HUDEP-2 (cell line): Measurements from ENCODE around the gene MTRFR.

Experiments used
- DNase-seq, 76 experiments: peaks; one replicate each; lab custom pipeline; 2025; ENCODE audit not compliant: unreplicated experiment in 76 of 76; lab: John Stamatoyannopoulos, UW

The MTRFR gene

GRCh38 chr12:123269395-123269892 lies 36.2 kb downstream of the MTRFR start:
- peak in 4 of 76 experiments; percentile 3 to 6 (median 4) for DNase-seq

- no peak for DNase-seq
These were observed 36.6 kb downstream of the MTRFR start for GRCh38 chr12:123269896-123270213.

- peak in 4 of 76 experiments; percentile 9 to 22 (median 22) for DNase-seq
These were observed 37.2 kb downstream of the MTRFR start for GRCh38 chr12:123270214-123271000.

- DNase-seq = peak in 57 of 76 experiments; percentile 11 to 74 (median 42)
These were observed 37.9 kb downstream of the MTRFR start for GRCh38 chr12:123271001-123271668.

GRCh38 chr12:123273166-123273565 lies 39.9 kb downstream of the MTRFR start:
- no peak for DNase-seq

GRCh38 chr12:123278101-123278627 lies 44.9 kb downstream of the MTRFR start:
- DNase-seq = no peak

- DNase-seq = no peak
These were observed 47.7 kb downstream of the MTRFR start for GRCh38 chr12:123280971-123281370.

- no peak for DNase-seq
These were observed 48.9 kb downstream of the MTRFR start for GRCh38 chr12:123282111-123282510.

- no peak for DNase-seq
These were observed 50.2 kb downstream of the MTRFR start for GRCh38 chr12:123283461-123283860.

GRCh38 chr12:123284669-123285068 lies 51.4 kb downstream of the MTRFR start:
- no peak for DNase-seq

GRCh38 chr12:123286652-123287373 lies 53.6 kb downstream of the MTRFR start:
- DNase-seq = no peak

- no peak for DNase-seq
These were observed 55.6 kb downstream of the MTRFR start for GRCh38 chr12:123288751-123289346.

- DNase-seq = no peak
These were observed 56.7 kb downstream of the MTRFR start for GRCh38 chr12:123289911-123290310.

- DNase-seq = no peak
These were observed 60.0 kb downstream of the MTRFR start for GRCh38 chr12:123293178-123293760.

GRCh38 chr12:123305136-123305535 lies 71.9 kb downstream of the MTRFR start:
- DNase-seq = no peak

- DNase-seq = no peak
These were observed 73.0 kb downstream of the MTRFR start for GRCh38 chr12:123306200-123306599.
